CD4-positive, alpha-beta T cell treated with Interferon alpha-2 for 1 hour (primary cell): Measurements from ENCODE around the gene RCVRN.

Source experiments
- DNase-seq, 2 donors: peaks; one replicate each; pipeline ENCODE4 v3.0.0-alpha.2; 2020 to 2022

The RCVRN gene

GRCh38 chr17:9895923-9896322, 9.1 kb downstream of the RCVRN start:
- no peak for DNase-seq

DNA sequence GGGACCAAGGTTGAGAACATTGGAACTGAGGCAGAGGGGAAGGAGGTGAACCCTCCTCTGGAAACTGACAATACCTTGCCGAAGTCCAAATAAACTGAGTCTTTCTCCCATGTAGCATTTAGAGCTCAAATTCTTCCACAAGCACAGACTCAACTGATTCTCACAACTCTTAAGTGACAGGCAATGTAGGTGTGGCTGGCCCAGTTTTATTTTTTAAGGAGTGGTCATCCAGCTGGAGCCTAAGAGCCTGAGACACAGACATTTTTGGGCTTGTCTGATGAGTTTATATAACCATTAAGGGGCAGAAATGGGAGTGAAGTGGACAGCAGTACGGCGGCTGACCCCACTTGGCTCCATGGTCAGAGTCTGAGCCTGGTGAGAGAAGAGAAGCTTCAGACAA, 10.8 kb downstream of the RCVRN start:
- DNase-seq = no peak

- no peak for DNase-seq
These were observed 11.6 kb downstream of the RCVRN start for GRCh38 chr17:9893411-9894012.

DNA sequence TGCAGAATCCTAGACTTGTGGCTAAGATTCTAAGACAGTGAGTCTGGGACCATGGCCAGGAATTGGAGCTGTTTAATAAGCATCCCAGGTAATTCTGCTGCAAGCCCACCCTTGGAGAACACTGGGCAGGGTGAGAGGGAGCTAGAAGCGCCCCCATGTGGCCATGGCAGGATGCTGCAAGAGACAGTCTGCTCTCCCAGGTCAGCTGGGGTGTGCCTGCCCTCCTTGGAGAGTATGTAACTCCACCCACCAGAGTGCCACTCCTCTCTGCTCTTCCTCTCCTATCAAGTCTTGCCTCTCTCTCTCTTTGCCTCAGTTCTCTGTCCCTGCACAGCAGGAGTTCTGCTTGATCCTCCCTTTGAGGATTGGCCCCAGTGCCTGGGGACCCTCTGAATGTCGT, 14.9 kb downstream of the RCVRN start:
- no peak for DNase-seq

DNA sequence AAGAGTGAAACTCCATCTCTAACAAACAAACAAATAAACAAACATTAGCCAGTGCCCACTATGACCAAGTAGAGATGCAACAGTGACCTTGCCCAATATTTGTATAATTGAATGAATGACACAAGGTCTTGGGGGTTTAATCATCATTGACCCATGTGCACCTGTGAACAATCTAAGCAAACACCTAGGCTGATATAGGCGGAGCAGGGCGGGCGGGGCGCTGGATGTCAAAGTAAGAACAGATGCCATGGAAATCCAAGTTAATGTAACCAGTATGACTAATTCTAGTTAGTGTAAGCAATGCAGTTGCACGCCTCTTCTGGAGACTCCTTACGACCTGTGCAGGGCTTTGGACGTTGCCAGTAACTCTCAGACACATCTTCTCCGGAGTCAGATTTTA, 17.6 kb downstream of the RCVRN start:
- DNase-seq = no peak

DNA sequence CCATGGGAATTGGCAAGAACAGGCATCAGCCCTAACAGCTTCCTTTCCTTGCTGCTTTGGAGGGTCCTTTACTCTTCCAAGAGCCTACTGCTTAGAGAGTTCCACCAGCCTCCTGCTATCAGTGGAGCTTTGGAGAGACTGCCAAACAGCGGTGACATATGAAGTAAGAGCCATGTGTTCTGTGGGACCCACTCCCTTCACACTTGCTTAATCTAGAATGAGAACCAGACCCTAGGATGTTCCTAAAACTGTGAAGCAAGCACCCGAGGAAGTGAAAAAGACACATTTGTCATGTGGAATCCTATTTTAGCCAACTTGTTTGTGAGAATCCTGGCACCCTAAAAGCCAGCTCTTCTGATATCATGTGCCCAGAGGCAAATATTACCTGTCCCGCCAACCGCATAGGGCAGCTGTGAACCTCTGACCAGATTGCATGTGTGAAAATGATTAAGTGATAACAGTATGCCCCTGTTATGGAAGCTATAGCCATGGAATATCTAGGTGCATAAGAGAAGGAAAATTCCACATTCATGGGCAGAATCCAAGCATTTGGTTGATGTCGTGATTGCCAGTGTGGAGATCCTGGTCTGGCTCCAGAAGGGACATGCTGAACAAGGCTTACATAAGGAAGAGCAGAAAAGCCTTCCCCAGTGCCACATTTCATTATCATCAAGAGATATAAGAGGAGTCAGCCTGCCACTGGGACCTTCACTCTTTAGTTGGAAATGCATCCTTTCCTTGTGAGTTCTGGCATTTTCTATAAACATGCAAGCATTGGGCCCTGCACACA, 18.7 kb downstream of the RCVRN start:
- DNase-seq = no peak

GRCh38 chr17:9883451-9883850, 21.6 kb downstream of the RCVRN start:
- DNase-seq = no peak

GRCh38 chr17:9880582-9880999, 24.5 kb downstream of the RCVRN start:
- DNase-seq = no peak

DNA sequence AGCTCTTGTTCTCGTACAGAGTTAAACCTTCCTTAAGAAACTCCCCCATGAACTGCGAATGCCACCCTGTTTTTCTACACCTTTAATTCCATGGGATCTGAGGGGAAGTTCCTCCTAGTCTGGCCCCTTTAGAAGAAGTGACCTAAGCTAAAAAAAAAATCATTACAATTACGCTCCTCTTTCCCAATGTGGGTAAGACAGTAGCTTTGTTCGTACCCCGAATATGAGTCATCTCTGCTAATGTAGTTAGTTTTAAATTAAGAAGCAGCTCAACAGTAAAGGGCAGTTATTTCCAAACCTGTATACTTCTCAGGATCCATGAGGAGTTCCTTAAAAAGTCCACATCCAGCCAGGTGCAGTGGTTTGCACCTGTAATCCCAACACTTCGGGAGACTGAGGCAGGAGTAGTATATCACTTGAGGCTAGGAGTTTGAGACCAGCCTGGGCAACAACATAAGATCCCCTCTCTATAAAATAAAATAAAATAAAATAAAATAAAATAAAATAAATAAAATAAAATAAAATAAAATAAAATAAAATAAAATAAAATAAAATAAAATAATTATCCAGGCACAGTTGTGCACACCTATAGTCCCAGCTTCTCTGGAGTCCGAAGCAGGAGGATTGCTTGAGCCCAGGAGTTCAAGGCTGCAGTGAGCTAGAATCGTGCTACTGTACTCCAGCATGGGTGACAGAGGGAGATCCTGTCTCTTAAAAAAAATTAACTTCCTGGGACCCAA, 26.1 kb downstream of the RCVRN start:
- DNase-seq = no peak

- no peak for DNase-seq
These were observed 26.7 kb downstream of the RCVRN start for GRCh38 chr17:9878356-9878755.

- DNase-seq = no peak
These were observed 29.6 kb downstream of the RCVRN start for GRCh38 chr17:9875441-9875840.

- DNase-seq = no peak
These were observed 30.3 kb downstream of the RCVRN start for GRCh38 chr17:9874722-9875121.

GRCh38 chr17:9872852-9873251, 32.2 kb downstream of the RCVRN start:
- no peak for DNase-seq

GRCh38 chr17:9868552-9868951, 36.5 kb downstream of the RCVRN start:
- no peak for DNase-seq

DNA sequence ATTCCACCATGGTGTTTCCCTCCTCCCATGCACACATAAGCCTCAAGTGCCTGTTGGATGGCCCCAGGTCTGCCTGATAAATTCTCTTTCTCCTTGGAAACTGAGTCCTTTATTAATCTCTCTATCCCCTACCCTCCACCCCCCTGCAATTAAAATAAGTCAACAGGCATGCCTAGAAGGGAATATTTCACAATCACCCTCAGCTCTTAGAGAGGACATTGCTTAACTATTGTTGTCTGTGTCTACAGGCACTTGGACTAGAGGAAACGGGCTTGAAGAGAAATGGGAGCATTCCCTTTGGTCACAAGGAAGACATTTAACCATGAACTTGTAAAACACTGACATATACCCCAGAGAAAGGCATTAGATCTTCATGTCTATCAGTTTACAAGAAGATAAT, 39.5 kb downstream of the RCVRN start:
- DNase-seq = no peak

GRCh38 chr17:9862949-9863348, 42.1 kb downstream of the RCVRN start:
- no peak for DNase-seq

GRCh38 chr17:9862220-9862619, 42.9 kb downstream of the RCVRN start:
- DNase-seq = no peak

DNA sequence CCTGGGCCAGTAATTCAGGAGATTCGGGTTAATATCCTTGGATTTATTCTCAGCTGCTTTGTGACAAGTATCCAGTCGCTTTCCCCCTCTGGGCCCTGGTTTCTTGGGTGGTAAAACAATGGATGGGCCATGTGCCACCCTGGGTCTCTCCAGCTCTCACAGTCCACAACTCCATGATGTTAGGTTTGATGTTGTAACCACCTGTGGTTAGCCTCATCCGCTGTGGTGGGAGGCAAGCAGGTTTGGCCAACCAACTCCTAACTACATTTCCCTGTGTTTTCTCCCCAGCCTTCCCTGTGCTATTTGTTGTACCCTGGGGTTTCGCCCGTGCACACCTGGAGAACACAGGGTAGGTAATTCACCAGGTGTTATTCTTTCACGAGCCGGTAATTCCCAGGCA, 44.2 kb downstream of the RCVRN start:
- no peak for DNase-seq

- no peak for DNase-seq
These were observed 45.3 kb downstream of the RCVRN start for GRCh38 chr17:9859781-9860180.

DNA sequence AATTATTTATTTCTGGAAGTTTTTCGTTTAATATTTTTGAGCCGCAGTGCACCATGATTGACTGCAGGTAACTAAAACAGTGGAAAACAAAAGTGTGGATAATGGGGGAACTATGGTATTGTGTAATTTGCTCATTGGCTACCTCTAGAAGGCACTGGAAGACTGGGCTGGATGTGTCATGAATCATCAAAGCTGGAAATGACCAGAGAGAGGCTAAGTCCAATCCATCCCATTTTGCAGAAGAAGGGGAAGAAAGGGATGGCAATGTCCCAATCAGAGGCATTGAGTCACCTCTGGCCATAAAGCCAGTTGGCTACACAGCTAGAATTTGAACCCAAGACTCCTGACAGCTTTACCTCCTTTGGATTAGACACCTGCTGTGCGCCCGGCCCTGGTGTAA, 50.0 kb downstream of the RCVRN start:
- no peak for DNase-seq

GRCh38 chr17:9854255-9854654, 50.8 kb downstream of the RCVRN start:
- DNase-seq = no peak

GRCh38 chr17:9850151-9850550, 54.9 kb downstream of the RCVRN start:
- DNase-seq = no peak
